ENCODE data around the gene RASSF8. TPM values are rescaled to one million over a fixed set of nuclear protein-coding genes. Genes with fewer than 3 reads are reported as not detected.

The RASSF8 gene
- total and polyA plus RNA-seq, 2 experiments from 2014 or later: 11.5 to 30.6 TPM

- no peaks in the 10 kb centered on the region for H3K27me3 ChIP-seq (ENCODE audit: insufficient read depth)
- DNase-seq (ENCODE audit: low spot score): no peak
- no peak for TF ChIP-seq NANOG (IDR thresholded peaks at IDR 0.05; ENCODE audit: borderline replicate concordance)
- TF ChIP-seq EZH2 (IDR thresholded peaks at IDR 0.05; ENCODE audit: low read depth, unreplicated experiment): no peak
- TF ChIP-seq ETS1 (IDR thresholded peaks at IDR 0.05): no peak
- no peak for TF ChIP-seq EZH2phosphoT487 (IDR thresholded peaks at IDR 0.05; ENCODE audit: unreplicated experiment)
- no peak for TF ChIP-seq POLR2AphosphoS5 (IDR thresholded peaks at IDR 0.05; ENCODE audit: low read depth)
- no peak for TF ChIP-seq REST (IDR thresholded peaks at IDR 0.05; ENCODE audit: unreplicated experiment)
- TF ChIP-seq JUNB (IDR thresholded peaks at IDR 0.05; ENCODE audit: unreplicated experiment): no peak
- no peak for TF ChIP-seq CTCF (conservative IDR thresholded peaks at IDR 0.05; ENCODE audit: low read depth in 2 of 2)
- no peak for TF ChIP-seq ZNF114 (CRISPR knock-in tag; IDR thresholded peaks at IDR 0.05)
- TF ChIP-seq CREB1 (CRISPR knock-in tag; IDR thresholded peaks at IDR 0.05; ENCODE audit: low read depth): no peak
- TF ChIP-seq ZNF462 (CRISPR knock-in tag; IDR thresholded peaks at IDR 0.05): no peak
- no peak overlapping the region for H2AFZ ChIP-seq
- Mint-ChIP-seq H3K4me1 (peaks cover 10% of the 10 kb centered on the region), H3K4me3 (no peak overlapping the region), H3K9me3 (no peaks in the 10 kb centered on the region), H3K27ac (no peak overlapping the region), H3K36me3 (ENCODE audit: low read depth) (no peaks in the 10 kb centered on the region), H3K27me3 (ENCODE audit: insufficient read depth, low read depth, poor library complexity) (no peaks in the 10 kb centered on the region)
- no peak for ATAC-seq
- no peaks in the 10 kb centered on the region for H4K20me1 ChIP-seq (replicated peaks; ENCODE audit: insufficient read depth)
- no peaks in the 10 kb centered on the region for H3K36me3 ChIP-seq (ENCODE audit: insufficient read depth)
- H3K27ac ChIP-seq (ENCODE audit: low read depth): no peak overlapping the region
- no peak overlapping the region for H3K4me3 ChIP-seq
- peaks cover 6% of the 10 kb centered on the region; the same call in 1 of the 2 replicates for H3K4me1 ChIP-seq (ENCODE audit: insufficient read depth)
- H3F3A ChIP-seq (replicated peaks; ENCODE audit: low read depth): no peaks in the 10 kb centered on the region
- H3K79me2 ChIP-seq (replicated peaks; ENCODE audit: insufficient read depth): no peaks in the 10 kb centered on the region
- no peak overlapping the region for H3K4me2 ChIP-seq
- H3K9me2 ChIP-seq (ENCODE audit: insufficient read depth): no peaks in the 10 kb centered on the region
These were observed 136.7 kb downstream of the RASSF8 start for GRCh38 chr12:26095186-26095585.
